Gastrocnemius medialis (tissue), 4 donors: Measurements from ENCODE around the gene TXNDC12.

ENCODE experiments used
- POLR2A ChIP-seq, 2 donors: fragments of 450-650 bp; IDR thresholded peaks; one replicate each; pipeline ENCODE4 v1.6.1; 2017; ENCODE audit warnings: antibody characterized with exemption in 2 of 2, mild to moderate bottlenecking in 2 of 2, moderate library complexity in 2 of 2
- TF ChIP-seq, protein P1 (sequence below), 5 experiments: fragments of 450-650 bp in 3 of 5; fragments of 200-600 bp in 2 of 5; sonication (generic) in 2 of 5; IDR thresholded peaks in 4 of 5; conservative IDR thresholded peaks in 1 of 5; 1 replicate in 4 of 5; 2 replicates in 1 of 5; pipeline ENCODE4 v1.5.1; 2016 to 2019; ENCODE audit warnings: antibody characterized with exemption in 5 of 5, mild to moderate bottlenecking in 3 of 5, moderate library complexity in 3 of 5

DNA sequence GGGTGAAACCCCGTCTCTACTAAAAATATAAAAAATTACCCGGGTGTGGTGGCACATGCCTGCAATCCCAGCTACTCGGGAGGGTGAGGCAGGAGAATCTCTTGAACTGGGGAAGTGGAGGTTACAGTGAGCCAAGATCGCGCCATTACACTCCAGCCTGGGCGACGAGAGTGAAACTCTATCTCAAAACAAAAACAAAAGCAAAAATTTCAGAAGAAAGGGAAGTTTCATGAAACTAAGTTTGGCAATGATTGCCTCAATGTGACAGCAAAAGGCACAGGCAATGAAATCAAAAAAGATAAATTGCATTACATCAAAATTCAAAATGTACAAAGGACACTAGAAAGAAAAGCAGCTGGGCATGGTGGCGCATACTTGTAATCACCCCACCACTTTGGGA lies 41.2 kb upstream of the TXNDC12 start:
- TF ChIP-seq, protein P1, sequence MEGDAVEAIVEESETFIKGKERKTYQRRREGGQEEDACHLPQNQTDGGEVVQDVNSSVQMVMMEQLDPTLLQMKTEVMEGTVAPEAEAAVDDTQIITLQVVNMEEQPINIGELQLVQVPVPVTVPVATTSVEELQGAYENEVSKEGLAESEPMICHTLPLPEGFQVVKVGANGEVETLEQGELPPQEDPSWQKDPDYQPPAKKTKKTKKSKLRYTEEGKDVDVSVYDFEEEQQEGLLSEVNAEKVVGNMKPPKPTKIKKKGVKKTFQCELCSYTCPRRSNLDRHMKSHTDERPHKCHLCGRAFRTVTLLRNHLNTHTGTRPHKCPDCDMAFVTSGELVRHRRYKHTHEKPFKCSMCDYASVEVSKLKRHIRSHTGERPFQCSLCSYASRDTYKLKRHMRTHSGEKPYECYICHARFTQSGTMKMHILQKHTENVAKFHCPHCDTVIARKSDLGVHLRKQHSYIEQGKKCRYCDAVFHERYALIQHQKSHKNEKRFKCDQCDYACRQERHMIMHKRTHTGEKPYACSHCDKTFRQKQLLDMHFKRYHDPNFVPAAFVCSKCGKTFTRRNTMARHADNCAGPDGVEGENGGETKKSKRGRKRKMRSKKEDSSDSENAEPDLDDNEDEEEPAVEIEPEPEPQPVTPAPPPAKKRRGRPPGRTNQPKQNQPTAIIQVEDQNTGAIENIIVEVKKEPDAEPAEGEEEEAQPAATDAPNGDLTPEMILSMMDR (IDR thresholded peaks at IDR 0.05 in 4 of 5, conservative IDR thresholded peaks at IDR 0.05 in 1 of 5) = no peak
- no peak for TF ChIP-seq POLR2A (IDR thresholded peaks at IDR 0.05)
